Stimulated activated naive CD4-positive, alpha-beta T cell treated with Interleukin-2 at 50 U/mL for 16 hours (primary cell): Measurements from ENCODE around the gene HTRA3.

Experiments
- DNase-seq: peaks from one replicate; lab custom pipeline; 2025; lab: John Stamatoyannopoulos, UW

HTRA3 gene

DNA sequence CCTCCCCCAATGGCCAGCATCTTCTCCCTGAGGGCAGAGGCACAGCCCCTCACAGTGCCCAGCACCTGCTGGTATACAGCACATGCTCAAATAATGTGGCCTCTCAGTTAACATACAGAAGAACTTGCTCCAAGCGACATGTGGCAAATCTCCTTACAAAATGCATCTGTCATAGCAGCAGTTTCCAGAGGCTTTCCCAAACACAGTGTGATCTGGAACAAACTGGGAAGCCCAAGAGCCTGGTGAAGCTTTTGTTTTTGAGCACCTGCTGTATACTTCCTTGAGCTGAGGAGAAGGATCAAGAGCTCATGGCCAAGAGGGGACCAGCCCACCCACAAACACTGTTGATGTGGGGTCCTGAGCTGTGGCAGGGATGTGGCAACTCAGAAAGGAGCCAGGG is 34.8 kb upstream of the HTRA3 start:
- no peak for DNase-seq

DNA sequence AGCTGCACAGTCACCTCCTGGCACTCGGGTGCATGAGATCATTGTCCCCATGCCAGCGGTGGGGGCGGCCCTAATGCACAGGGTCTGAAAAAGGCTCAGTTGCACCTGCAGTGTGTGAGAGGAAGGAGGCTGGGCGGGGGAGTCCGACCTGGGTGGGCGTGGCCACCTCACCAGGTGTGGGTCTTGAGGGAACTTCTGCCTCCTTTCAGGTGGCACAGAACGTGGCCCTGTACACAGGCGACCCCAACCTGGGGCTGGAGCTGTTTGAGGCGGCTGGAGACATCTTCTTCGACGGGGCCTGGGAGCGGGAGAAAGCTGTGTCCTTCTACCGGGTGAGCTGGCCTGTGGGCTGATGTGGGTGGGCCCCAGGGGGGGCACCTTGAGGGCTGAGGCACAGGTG is 34.3 kb upstream of the HTRA3 start:
- no peak for DNase-seq

DNA sequence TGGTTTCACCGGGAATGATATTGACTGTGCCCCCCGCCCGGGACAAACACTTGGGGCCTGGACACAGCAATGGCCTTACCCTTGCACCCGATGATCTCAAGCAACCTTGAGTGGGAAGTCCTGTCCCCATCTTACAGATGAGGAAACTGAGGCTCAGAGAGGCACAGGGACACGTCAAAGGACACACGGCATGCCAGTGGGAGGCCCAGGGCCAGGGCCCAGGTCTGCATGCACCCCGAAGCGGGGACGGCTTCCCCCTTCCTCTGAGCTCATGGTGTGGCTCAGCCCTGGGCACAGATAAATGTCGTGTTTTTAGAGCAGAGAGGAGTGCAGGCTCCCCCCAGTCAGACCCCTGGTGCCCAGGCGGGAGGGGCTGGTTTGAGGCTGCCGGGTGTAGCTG is 33.9 kb upstream of the HTRA3 start:
- no peak for DNase-seq

DNA sequence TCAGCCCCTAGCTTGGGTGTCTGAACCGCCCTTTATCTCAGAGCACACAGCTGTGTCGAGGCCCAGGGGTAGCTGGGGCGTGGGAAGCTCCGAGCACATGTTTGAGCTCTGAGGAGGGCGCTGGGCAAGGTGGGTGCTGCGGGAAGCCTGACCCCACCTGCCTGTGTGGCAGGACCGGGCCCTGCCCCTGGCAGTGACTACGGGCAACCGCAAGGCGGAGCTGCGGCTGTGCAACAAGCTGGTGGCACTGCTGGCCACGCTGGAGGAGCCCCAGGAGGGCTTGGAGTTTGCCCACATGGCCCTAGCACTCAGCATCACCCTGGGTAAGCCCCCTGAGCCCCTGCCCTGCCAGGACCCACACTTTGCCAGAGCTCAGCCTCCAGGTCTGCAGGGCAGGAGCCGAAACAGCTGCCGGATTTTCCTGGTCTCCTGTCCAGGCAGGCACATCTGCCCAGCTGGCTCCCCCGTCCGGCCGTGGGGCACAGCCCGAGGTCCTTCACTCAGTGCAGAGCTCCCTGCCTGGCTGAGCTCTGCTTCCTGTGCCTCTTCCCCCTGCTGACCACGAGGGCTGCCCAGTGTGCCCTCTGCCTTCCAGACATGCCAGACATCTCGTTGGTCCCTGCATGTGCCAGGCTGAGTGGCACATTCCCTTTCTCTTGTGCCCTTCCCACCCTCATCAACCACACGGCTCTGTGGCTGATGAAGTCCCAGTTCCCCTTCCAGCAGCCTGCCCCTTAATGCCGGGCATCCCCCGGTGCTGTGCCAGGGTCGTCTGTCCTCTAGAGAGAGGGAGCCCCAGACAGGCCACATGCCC is 33.2 kb upstream of the HTRA3 start:
- no peak for DNase-seq

DNA sequence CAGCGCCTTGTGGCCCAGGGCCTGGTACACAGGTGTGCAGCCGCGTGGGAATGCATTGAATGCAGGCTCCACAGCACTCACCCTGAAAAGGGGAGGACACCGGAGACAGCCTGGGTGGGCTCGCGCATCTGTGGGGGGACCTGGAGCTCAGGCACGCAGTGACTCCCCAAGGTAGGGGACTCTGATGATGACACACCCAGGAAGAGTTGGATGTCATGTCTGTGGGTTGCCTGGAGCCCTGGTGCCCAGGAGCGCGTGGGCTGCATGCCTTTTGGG is 32.7 kb upstream of the HTRA3 start:
- DNase-seq, result no peak

DNA sequence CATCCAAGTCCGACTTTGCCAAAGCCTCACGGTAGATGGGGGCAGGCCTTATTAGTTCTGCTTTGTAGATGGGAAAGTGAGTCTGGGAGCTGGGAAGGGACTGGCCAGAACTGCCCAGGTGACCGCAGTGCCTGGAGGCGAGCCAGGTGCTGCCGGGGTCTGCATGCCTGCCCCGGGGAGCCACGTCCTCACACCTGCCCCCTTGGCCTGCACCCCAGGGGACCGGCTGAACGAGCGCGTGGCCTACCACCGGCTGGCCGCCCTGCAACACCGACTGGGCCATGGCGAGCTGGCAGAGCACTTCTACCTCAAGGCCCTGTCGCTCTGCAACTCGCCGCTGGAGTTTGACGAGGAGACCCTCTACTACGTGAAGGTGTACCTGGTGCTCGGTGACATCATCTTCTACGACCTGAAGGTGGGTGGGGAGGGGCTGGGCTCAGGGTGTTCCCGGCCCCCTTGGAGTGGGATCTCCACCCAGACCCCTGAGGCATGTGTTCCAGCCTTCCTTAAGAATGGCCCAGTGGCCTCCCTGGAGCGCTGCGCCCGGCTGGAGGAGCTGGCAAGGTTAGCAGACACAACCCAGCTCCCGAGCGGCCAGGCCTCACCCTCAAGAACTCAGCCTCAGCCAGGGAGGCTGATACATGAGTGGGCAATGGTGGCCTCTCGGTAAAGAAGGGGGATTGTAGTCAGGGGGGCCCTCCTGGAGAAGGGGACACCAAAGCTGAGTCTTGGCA is 32.1 kb upstream of the HTRA3 start:
- DNase-seq, result no peak

DNA sequence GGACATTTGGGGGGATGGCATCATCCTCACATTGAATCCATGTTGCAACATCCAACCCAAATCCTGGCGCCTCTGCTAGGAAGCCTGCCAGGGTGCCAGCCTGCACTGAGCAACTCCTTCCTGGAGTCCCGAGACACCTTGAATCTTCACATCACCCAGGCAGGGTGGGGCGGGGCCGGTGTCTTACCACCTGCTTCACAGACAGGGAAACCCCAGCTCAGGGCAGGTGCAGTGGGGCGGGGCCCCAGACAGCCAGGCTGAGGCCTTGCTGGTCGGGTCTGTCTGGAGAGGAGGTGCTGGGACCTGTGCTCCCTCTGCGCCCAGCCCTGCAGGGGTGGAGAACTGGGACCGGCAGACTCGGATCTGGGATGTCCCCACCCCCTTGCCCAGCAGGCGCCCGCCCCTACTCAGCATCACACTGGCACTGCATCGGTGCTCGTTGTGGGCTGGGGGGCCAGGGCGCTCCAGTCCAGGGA is 31.5 kb upstream of the HTRA3 start:
- no peak for DNase-seq

DNA sequence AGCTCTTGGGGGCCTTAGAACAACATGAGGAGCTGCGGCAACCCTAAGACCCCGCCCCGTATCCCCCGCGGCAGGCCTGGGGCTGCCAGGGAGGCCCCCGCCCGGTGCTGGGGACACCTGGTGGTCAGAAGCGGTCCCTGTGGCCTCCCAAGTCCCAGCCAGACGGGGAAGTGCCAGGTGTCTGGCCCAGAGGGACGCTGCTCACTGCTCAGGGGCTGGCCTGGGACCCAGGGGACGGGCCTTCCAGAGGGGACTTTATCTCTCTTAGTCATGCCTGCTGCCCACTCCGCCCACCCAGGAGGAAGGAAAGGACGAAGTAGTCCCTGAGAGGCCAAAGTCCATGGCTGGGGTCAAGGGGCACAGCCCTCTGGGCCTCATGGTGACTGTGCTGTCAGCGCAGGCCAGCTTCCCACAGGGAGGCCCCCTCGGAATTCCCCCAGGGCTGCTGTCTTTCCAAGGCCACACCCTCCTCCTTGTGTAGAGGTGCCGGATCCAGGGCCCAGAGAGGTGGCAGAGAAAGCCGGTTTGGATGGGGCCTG is 31.0 kb upstream of the HTRA3 start:
- no peak for DNase-seq

DNA sequence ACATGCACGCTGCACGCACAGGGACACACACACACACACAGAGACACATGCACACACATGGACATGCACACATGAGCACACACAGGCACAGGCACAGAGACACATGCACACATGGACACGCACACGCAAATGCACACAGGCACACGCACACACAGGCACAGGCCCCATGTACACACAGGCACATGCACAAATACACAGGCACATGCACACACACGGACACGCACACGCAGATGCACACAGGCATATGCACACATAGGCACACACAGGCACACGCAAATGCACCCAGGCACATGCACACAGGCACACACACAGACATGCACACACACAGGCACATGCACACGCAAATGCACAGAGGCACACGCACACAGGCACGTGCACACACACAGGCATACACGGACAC is 30.3 kb upstream of the HTRA3 start:
- DNase-seq, result no peak

DNA sequence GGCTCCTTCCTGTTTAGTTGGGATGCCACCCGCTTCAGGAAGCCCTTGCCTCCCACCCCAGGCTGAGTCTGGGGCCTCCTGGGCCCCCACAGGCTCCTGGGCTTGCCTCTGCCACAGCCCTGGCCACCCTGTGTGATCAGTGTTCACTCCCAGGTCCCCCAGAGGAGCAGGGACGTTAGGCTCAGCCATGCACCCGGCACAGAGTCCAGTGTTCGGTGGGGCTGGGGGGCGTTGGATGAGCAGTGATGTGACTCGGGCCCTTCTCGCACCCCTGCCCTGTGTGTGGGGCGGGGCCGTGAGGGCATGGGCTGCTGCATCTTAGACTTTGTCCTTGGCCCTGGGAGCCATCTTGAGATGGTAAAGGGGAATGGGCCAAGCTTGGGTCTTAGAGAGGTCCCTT is 29.9 kb upstream of the HTRA3 start:
- DNase-seq, result no peak

DNA sequence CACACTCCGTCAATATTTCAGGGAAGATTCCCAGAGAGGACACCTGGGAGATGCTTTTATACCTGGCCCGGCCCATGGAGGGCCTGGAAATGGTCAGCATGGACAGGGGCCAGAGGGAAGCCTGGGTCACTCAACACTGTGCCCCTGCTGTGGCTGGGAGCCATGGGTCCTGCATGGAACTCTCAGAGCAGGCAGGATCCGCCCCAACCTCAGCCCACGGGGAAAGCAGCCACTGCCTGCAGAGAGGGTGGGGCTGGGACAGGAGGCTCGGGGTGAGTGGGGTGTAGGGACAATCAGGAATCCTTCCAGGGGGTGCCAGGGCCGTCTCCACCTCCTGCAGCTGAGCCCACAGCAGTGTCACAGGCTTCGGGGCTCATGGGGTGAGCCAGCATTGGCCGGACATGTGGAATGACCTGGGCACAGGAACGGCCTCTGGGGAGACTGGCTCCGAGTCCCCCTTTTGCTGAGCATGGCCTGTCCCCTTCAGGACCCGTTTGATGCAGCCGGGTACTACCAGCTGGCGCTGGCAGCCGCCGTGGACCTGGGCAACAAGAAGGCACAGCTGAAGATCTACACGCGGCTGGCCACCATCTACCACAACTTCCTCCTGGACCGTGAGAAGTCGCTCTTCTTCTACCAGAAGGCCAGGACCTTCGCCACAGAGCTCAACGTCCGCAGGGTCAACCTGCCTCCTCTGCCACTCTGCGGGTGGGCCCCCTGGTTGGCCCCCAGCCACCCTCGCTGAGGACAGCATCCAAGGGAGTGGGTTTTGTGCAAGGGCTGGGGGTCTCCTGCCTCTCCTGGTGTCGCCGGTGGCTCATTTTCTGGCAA is 29.1 kb upstream of the HTRA3 start:
- DNase-seq, result no peak

DNA sequence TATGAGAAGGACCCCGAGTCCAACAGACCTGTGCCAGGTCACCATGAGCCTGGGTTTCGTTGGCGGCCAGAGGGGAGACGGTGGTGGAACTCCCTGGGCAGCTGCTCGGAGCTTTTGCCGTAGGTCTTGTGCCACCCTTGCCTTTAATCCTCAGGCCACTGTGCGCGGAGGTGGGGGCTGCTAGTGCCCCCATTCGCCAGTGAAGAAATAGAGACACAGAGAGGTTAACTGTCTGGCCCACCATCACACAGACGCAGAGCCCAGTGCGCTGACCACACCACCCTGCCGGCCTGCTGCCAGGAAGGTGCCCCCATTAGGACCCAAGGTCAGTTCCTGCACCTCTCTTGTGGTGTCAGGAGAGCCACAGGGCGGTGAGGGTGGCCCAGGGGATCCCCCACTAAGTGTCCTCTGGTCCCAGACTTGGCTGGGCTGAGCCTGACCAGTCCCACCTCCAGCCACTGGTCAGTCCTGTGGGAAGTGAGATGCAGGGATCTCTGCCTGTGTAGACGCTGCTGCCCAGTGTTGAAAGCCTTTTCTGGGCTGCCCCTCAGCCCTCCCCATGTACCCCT is 28.3 kb upstream of the HTRA3 start:
- no peak for DNase-seq

DNA sequence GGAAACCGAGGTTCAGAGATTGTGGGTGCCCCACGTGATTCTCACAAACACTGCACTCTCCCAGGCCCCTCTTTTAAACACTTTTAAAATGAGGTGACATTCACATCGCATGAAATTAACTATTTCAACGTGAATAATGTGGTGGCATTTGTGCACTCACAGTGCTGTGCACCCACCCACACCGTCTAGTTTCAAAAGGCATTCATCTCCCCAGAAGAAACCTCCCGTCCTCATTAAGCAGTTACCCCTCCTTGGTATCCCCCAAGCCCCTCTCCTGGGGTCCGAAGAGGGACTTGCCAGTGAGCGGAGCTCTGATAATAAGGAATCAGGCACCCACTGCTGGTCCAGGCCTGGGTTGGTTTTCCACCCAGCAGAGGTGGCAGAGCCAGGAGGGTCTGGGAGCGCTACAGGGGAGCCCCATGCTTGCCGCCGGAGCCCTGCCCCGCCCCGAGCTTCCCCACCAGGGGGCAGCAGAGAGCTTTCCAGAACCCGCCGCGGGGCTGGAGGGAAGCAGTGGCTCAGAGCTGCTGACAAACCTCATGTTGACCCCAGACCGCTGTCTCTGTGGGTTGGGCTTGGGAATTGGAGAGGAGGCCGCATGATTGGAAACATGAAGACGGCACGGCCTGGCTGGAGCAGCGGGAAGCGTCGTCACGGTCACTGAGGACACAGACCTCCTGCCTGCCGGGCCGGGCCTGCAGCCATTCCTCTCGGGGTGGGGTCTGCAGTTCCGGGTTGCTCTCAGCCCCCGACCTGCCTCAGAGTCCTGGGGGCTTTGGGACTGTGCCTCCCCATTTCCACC is 27.5 kb upstream of the HTRA3 start:
- peak; percentile 65 for DNase-seq

DNA sequence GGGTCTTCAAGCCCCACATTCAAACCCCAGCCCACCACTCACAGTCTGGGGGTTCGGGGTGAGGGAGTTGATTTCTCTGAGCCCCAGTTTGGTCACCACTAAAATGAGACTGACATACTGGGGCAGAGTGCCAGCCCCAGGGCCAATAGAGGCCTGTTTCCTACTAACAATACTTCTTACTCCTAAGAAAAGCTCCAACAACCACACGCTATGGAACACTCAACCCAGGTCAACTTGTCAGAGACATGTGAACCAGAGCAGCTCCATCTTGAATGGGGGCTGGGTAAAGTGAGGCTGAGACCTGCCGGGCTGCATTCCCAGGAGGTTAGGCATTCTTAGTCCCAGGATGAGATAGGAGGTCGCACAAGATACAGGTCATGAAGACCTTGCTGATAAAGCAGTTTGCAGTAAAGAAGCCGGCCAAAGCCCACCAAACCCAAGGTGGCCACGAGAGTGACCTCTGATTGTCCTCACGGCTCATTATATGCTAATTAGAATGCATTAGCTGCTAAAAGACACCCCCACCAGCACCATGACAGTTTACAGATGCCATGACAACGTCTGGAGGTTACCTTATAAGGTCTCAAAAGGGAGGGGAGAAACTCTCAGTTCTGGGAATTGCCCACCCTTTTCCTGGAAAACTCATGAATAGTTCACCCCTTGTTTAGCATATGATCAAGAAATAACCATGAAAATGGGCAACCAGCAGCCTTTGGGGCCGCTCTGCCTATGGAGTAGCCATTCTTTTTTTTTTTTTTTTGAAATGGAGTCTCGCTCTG is 26.6 kb upstream of the HTRA3 start:
- DNase-seq, result no peak

DNA sequence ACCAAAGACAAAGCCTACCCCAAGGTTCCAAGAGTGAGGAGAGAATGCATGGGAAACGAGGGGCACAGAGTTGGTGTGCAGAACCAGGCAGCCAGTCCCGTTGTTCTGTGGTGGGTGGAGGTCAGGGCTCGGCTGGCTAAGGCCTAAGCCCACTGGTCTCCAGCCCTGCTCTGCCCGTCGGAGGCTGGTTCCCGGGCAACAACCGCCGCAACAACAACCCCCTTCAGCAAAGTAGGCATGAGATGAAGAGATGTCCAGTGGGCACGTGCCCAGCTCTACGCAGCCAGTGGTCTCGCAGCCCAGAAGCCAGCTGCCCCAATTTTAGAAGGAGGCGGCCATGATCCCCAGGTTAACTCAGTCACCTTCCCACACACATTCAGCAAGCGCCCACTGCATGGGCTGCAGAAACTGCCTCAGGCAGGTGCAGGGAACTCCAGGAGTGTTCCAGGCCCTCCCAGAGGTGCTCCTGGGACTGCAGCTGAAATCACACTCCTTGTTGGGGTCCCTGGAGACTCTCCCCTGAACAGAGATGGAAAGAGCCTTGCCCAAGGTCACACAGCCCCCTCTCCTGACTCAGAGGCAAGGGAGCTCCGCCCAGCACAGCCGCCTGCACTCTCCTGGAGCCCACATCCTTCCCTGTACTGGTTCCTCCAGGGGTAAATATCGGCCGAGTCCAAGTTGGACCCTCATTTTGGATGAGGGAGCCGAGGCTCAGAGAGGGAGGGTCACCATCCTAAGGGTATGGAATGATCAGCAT is 25.4 kb upstream of the HTRA3 start:
- no peak for DNase-seq

DNA sequence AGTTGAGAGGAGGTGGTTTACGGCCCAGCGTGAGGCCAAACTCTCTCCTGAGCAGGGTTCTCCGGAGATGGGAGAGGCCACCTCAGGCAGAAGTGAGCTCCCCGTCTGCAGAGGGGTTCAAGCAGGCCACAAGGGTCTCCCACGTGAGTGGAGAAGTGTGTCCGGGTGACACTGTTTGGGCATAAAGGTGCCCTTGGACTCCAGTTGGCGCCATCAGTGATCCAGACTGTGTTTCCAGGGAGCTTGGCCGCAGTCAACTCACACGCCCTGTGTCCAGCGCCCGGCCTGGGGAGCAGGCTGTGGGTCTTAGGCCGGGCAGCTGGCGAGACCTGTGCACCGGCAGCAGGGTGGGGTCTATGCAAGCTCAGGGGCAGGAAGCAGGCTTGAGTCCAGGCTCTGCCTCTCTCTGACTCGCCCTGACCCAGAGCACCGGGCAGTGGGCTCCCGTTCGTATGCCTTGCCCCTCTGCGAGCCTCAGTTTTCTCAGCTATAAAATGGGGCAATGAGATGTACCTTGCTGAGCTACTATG is 24.6 kb upstream of the HTRA3 start:
- DNase-seq, result no peak

DNA sequence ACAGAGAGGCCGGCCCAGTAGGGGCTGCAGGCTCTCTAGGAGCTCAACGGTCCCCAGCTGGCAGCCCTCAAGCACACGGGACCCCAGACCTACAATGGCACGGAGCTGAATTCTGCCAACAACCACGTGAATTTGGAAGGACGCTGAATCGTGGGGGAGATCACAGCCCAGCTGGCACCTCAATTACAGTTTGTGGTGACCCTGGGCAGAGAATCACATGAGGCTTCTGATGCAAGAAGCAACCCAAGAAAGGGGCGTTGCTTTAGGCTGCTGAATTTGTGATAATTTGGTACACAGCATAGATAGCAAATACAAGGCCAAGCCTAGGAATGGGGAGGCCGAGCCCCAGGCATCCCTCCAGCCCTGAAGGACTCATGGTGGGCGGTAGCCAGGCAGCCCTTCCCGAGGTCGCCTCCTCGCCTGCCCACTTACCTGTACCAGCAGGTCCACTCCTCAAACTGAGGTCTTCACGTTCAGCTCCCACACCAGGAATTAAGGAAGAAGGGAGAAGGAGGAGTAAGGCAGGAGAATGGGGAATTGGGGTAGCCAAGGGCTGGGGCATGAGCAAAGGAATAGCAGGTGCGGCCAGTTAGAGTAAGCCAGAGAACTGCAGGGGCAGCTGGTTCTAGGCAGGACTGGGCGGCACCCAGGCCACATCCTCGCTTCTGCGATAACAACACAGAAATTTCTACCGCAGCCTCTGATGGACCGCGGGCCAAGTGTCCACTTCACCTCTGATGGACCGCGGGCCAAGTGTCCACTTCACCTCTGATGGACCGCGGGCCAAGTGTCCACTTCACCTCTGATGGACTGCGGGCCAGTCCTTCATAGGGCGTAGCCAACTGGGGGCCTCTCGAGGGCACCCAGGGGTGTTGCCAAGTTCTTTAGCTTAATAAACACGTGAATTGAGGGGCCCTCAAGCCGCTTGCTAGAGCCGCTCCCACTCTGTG is 23.4 kb upstream of the HTRA3 start:
- DNase-seq, result no peak
